Measurements from ENCODE around the gene GDAP2. TPM values are rescaled to one million over a fixed set of nuclear protein-coding genes. Genes with fewer than 3 reads are reported as not detected.

Gene GDAP2
- total RNA-seq, 4 donors from 2014 or later, result 19.6 to 34.4 (median 25.1) TPM

DNA sequence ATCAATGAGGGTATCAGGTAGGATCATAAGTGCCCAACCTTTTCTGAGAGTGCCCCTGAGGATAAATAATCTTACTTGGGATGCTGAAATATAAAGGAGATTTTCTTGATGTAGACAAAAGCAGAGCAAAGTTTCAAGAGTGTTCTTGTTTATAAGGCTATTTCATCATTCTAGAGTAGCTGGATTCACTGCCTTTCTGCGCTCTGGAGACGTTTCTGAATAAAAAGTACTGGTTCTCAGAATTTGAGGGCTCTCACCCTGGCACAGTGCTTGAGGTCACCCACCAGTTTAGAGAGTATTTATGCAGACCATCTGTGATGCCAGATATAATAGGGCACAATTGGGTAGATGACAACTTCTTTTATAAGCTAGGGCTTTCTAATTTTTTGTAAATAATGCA is 103.3 kb downstream of the GDAP2 start:
- no peaks in the 10 kb centered on the region for H3K9me3 ChIP-seq
- peak overlapping the region; percentile 77 for H3K27ac ChIP-seq
- H3K36me3 ChIP-seq, result no peaks in the 10 kb centered on the region
- no peak for DNase-seq (ENCODE audit: low spot score in 2 of 2)
- WGBS, result 34% methylated on average over 2 of the region's 2 CpGs
- no peak overlapping the region for H3K4me3 ChIP-seq
- H3K27me3 ChIP-seq, result no peaks in the 10 kb centered on the region
- peaks cover 32% of the 10 kb centered on the region for H3K4me1 ChIP-seq
- no peak for TF ChIP-seq EP300 (IDR thresholded peaks at IDR 0.05)
- no peak for TF ChIP-seq POLR2AphosphoS5 (IDR thresholded peaks at IDR 0.05)
- no peak for TF ChIP-seq POLR2A (IDR thresholded peaks at IDR 0.05)
- TF ChIP-seq, protein P1, sequence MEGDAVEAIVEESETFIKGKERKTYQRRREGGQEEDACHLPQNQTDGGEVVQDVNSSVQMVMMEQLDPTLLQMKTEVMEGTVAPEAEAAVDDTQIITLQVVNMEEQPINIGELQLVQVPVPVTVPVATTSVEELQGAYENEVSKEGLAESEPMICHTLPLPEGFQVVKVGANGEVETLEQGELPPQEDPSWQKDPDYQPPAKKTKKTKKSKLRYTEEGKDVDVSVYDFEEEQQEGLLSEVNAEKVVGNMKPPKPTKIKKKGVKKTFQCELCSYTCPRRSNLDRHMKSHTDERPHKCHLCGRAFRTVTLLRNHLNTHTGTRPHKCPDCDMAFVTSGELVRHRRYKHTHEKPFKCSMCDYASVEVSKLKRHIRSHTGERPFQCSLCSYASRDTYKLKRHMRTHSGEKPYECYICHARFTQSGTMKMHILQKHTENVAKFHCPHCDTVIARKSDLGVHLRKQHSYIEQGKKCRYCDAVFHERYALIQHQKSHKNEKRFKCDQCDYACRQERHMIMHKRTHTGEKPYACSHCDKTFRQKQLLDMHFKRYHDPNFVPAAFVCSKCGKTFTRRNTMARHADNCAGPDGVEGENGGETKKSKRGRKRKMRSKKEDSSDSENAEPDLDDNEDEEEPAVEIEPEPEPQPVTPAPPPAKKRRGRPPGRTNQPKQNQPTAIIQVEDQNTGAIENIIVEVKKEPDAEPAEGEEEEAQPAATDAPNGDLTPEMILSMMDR (IDR thresholded peaks at IDR 0.05), result no peak

DNA sequence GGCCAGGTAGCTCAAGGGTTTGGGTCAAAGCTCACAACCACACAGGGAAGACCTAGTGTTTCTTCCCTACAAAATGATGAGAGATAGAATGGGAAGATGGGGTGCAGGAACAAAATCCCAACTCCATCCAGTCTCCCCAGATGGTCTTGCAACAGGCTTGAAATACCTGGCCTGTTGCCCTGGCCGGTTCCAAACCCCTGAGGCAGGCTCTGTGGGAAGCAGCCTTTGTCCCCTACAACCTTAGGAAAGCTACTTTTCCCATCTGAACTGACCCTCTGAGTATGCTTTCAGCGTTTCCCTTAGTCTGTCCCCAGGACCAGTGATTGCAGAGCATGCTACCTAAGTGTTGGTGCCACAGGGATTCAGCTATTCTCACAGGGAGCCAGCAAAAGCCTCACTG is 104.0 kb downstream of the GDAP2 start:
- Histone ChIP-seq H3K4me3 (no peak overlapping the region), H3K27ac (peak overlapping the region; percentile 77), H3K27me3 (no peaks in the 10 kb centered on the region), H3K36me3 (no peaks in the 10 kb centered on the region), H3K4me1 (peaks cover 36% of the 10 kb centered on the region), H3K9me3 (no peaks in the 10 kb centered on the region)
- 65% methylated on average over 2 of the region's 2 CpGs for WGBS
- no peak for TF ChIP-seq POLR2A (IDR thresholded peaks at IDR 0.05)
- TF ChIP-seq, protein P1 (IDR thresholded peaks at IDR 0.05), result no peak
- TF ChIP-seq POLR2AphosphoS5 (IDR thresholded peaks at IDR 0.05), result no peak
- TF ChIP-seq EP300 (IDR thresholded peaks at IDR 0.05), result no peak
- no peak for DNase-seq (ENCODE audit: low spot score in 2 of 2)

DNA sequence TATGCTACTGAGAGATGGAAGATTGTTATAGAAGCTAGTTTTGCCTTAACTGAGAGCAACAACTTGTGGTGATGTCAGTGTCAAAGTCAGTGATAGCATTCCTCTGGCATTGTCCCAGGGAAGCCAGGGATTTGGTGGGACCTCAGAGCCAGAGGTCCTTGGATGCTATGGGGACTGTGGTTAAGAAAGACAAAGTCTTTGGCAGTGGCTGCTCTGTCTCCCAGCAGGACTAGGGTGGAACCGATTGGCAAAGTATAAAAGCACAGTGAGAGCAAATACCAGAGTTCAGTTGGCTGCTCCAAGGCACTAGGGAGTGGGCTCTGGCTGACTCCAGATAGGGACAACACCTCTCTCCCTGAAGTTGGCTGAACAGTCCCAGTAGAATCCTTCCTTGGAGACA is 104.8 kb downstream of the GDAP2 start:
- peak overlapping the region; percentile 77 for H3K27ac ChIP-seq
- WGBS, result 25% methylated on average over 1 of the region's 1 CpG
- TF ChIP-seq POLR2AphosphoS5 (IDR thresholded peaks at IDR 0.05) (no peak), EP300 (IDR thresholded peaks at IDR 0.05) (no peak), POLR2A (IDR thresholded peaks at IDR 0.05) (no peak)
- TF ChIP-seq, protein P1 (IDR thresholded peaks at IDR 0.05), result no peak
- H3K36me3 ChIP-seq, result no peaks in the 10 kb centered on the region
- DNase-seq (ENCODE audit: low spot score in 2 of 2), result no peak
- H3K4me3 ChIP-seq, result no peak overlapping the region
- H3K4me1 ChIP-seq, result peaks cover 36% of the 10 kb centered on the region
- no peaks in the 10 kb centered on the region for H3K9me3 ChIP-seq
- no peaks in the 10 kb centered on the region for H3K27me3 ChIP-seq

DNA sequence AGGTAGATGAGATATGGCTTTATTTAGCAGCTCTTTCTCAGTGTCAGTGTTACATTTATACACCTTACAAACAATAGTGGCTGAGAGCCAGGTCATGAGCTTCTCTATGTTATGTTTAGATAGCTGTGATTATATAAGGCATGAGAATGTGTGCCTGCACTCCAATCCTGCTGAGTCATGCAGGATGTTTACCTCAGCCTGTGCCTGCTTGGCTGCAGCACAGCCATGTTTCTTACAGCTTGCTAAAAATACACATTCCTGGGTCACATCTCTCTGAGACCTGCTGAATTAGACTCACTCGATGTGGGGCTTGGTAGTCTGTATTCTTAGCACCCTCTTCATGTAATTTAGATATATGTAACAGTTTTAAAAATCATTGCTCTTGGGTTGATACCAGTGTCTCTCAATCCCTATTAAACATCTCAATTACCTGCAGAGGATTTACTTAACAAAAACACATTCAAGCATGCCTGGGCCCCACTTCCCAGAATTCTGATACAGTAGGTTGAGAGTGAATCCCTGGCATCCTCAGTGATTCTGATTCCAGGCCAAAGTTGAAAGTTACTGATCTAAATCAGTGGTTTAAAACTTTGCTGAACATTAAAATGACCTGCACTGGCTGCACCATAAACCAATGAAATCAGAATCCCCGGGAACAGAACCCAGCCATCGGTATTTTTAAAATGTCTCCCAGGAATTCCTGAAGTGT is 107.5 kb downstream of the GDAP2 start:
- Histone ChIP-seq H3K36me3 (no peaks in the 10 kb centered on the region), H3K27me3 (no peaks in the 10 kb centered on the region), H3K4me3 (no peak overlapping the region), H3K27ac (no peak overlapping the region), H3K9me3 (no peaks in the 10 kb centered on the region), H3K4me1 (peaks cover 35% of the 10 kb centered on the region)
- 80% methylated on average over 3 of the region's 3 CpGs for whole genome bisulfite sequencing
- no peak for DNase-seq (ENCODE audit: low spot score in 2 of 2)
- no peak for TF ChIP-seq POLR2AphosphoS5 (IDR thresholded peaks at IDR 0.05)
- TF ChIP-seq, protein P1 (IDR thresholded peaks at IDR 0.05), result no peak
- no peak for TF ChIP-seq POLR2A (IDR thresholded peaks at IDR 0.05)
- no peak for TF ChIP-seq EP300 (IDR thresholded peaks at IDR 0.05)

DNA sequence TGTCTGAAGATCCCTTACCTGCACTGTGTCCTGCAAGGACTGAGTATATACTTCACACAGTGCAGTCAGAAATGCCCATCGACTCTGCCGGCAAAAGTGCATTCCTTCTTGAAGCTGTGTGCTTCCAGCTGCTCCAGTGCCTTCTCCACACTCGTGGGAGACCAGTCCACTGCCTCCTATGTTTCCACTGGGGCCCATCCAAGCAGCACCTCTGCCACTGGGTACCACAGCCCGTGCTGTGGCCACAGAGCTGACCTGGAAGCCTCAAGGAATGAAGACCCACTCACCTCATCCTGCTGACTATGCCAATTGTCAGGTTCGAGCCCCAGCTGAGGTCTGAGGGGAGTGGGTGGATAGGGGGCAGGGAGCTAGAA is 108.1 kb downstream of the GDAP2 start:
- no peak for DNase-seq (ENCODE audit: low spot score in 2 of 2)
- TF ChIP-seq EP300 (IDR thresholded peaks at IDR 0.05) (no peak), POLR2A (IDR thresholded peaks at IDR 0.05) (no peak), POLR2AphosphoS5 (IDR thresholded peaks at IDR 0.05) (no peak)
- TF ChIP-seq, protein P1 (IDR thresholded peaks at IDR 0.05), result no peak
- H3K4me3 ChIP-seq, result no peak overlapping the region
- H3K9me3 ChIP-seq, result no peaks in the 10 kb centered on the region
- no peaks in the 10 kb centered on the region for H3K27me3 ChIP-seq
- 79% methylated on average over 5 of the region's 5 CpGs for WGBS
- H3K27ac ChIP-seq, result no peak overlapping the region
- H3K36me3 ChIP-seq, result no peaks in the 10 kb centered on the region
- H3K4me1 ChIP-seq, result peaks cover 30% of the 10 kb centered on the region

Data from suprapubic skin (tissue), 4 donors.